ENCODE results near the gene VNN1.

Gene VNN1

DNA sequence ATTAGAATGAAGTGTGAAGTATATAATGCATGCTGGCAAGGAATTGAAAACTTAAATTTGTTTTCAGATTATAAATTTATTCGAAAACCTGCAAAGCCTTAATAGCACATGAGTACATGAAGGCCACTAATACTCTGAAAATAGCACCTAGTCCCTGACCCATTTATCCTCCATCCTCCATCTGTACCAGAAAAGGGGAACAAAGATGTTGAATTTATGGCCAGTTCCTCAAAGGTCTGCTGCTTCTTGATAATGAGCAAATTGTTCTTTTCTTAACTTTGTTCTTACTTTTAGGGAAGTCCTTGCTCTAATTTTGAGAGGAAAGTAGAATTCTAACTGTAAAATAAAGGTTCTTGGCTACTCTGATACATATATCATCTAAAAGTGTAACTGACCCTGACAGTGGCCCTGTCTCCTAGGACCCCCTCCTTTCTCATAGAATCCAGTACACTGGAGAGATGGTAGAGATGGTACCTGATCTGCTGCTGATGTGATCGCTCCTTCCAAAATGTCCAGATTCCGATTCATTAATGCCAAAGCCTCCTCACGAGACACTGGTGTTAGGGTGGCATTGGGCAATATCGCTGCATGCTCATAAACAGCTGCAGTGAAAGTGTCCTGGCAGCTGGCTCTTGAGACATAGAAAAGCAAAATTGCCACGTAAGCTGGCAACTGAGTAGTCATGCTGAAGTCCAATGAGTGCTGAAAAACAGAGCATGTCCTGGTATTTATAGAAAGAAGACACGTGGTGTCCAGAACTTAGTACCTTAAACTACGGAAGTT is at the start of gene VNN1:
TSS of gene VNN1 (minus strand) at position 704 of the 783 bp plus-strand sequence. CDS start at position 684, 20 bp downstream.
- DNase-seq, result peak; percentile 81 to 83

DNA sequence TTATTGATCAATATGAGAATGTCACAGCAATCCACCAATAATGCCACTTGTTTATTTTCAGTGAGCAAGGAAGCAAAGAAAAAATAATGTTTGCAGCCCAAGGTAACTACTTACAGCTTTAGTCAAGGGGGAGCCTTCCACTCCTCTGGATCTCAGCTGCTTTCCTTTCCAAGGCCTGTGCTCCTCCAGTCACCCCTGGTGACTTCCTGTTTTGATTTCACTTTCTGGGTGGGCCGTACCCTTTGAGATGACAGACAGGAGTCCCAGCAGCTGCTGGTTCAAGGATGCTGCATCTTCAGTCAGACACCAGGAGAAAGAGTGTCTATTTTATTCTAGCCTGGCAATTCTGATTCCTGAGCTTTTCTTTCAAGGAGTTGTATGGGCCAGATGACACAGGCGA is 49.4 kb upstream of the VNN1 start:
- DNase-seq, result peak; percentile 62 to 68

- DNase-seq, result no peak
Measured at GRCh38 chr6:132760256-132760655, 46.4 kb upstream of the VNN1 start.

DNA sequence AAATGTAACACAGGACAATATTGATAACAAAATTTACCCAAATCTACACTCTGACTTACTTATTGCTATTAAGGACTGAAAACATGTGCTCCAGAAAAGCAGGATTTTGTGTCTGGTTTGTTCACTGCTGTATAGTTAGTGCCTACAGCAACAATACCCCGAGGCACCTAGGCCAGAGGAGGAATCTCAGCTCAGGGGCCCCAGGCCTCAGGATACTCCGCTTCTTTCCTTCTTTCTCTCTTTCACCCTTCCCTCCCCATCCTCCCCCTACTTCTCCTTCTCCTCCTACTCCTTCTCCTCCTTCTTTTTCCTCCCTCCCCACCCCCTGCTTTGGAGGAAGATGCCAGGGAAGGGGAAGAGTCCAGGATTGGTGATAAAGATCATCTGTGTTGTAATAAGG is 44.8 kb upstream of the VNN1 start:
- no peak for DNase-seq

DNA sequence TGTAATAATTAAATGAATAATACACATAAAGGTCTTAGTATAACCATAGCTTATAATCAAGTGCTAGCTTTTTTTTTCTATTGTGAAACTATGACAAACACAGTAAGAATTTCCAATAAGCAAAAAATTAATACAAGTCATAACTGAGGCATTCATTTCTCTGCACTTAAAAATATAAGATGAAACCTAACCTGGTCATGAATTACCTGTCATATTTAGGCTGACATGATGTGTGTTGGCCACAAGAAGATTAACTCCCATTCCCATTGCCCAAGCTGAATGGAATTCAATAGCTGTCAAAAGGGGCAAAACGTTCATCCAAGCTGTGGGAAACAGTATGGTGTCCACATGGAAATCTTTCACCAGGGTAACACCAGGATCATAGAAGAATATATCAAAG is 38.4 kb upstream of the VNN1 start:
- no peak for DNase-seq

GRCh38 chr6:132751828-132752227 is 38.0 kb upstream of the VNN1 start:
- DNase-seq, result no peak

DNA sequence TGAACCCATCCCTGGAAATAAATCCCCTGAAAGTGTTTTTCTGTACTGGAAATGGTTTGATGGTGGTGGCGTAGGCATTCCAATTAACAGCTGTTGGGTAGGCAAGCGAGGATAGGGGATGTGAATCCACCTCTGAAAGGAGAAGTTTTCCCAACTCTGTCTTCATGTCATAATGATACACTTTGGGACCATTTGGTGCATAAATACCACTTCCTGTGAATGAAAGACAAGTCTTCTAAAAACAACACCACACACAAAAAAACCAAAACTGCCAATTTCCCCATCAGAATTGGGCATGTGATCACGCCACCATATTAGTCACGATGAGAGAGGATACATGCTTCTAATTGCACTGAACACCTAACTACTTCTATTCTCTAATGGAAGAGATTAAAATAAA is 37.5 kb upstream of the VNN1 start:
- peak; percentile 59 to 66 for DNase-seq

DNA sequence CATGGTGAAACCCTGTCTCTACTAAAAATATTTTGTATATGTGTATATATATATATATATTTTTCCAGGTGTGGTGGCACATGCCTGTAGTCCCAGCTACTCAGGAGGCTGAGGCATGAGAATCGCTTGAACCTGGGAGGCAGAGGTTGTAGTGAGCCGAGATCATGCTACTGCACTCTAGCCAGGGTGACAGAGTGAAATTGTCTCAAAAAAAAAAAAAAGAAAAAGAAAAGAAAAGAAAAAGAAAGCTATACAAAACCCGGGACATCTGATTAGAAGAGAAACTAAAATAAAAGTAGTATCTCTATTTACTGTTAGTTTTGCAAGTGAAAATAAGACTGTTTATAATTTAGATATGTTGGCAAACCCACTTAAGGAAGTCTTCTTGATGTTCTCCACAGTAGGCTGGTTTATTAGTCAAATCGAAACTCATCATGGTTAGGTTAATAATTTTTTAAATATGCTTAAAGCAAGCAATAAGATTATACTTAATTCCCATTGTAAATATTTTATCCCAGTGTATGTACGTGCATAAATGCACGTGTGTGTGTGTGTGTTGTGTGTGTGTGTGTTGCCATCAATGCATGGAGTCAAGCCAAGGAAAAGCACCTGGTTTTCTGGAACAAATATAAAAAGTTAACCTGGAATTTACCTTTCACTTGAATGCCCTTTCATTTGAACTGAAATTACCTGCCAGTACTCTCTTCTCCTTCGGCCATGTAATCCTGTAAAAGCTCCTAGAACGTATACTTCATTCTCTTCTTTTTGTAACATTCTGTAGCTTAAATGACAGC is 36.8 kb upstream of the VNN1 start:
- DNase-seq, result no peak

DNA sequence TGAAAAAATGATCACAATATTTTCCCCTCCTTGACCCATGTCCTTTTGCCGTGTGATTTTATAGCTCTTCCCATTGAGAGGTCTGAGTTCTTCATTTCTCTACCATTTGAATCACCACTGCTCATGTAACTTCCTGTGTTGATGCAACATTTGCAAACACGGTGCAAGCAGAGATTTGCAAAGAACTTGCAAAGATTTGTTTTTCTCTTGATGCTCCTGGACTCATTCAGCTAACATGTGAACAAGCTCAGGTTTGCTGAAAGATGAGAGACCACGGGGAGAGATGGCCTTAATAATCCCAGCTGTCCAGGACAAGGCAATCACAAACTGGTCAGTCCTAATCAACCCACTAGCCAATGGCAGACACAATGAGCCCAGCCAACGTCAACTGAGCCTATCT is 35.3 kb upstream of the VNN1 start:
- DNase-seq, result peak; percentile 78 to 82

DNA sequence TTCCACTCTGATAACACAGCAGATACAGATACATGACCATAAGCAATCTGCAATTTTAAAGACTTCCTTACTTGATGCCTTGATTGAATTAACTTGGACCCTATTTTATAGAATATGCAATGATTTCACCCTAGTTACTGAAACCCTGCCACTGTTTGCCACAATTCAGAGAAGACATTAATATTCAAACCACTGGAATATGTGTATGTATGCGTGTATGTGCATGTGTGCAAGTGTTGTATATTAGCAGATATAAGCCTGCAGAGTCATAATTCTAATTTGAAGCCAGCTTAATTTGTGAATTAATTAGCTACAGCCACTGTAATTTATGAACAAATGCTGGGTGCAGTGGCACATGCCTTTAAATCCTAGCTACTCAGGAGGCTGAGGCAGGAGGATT is 34.6 kb upstream of the VNN1 start:
- no peak for DNase-seq

- DNase-seq, result peak; percentile 70 to 82
Measured at GRCh38 chr6:132746048-132746447, 32.2 kb upstream of the VNN1 start.

DNA sequence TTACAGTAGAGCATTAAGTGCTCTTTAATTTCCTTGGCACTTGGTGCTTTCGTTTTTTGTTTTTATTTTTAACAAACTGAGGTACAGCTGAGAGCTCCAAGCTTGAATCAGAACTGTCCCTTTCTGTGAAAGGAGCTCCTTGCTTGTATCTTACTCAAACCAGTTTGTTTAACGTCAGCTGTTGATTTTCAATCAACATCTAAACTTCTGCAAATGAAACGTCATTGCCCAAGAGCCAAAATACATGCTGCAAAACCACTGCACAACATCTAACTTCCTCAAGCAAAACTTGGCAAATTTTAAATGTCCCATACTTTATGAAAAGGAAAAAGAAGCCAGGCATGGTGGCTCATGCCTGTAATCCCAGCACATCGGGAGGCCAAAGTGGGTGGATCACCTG is 28.6 kb upstream of the VNN1 start:
- DNase-seq, result peak; percentile 79 to 89

GRCh38 chr6:132741281-132741680 is 27.4 kb upstream of the VNN1 start:
- no peak for DNase-seq

- DNase-seq, result peak; percentile 91 to 93
Measured at GRCh38 chr6:132736239-132736638, 22.4 kb upstream of the VNN1 start.

DNA sequence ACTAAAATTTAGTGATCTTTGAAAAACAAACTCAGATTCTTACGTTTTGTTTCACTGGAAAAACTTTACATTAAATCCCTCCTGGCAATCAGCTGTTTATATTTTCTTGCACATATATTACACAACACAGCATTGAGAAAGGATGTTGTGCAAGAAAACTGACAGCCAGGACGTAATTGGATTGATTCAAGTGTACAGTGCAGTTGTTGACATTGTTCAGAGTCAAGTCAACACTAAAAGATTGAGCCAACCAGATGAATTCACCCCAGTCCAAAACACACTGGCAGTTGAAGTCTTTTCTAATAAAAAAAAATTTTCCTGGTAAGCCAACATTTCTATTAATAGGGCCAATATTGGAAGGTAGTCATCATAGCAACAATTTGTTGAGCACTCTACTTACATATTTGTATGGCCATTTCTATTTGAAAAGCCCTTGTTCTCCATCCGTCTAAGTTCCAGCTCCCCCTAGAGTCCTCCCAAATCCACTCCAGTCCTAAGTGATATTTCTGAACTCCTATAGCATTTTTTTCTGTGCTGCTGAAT is 20.9 kb upstream of the VNN1 start:
- peak; percentile 84 to 96 for DNase-seq

DNA sequence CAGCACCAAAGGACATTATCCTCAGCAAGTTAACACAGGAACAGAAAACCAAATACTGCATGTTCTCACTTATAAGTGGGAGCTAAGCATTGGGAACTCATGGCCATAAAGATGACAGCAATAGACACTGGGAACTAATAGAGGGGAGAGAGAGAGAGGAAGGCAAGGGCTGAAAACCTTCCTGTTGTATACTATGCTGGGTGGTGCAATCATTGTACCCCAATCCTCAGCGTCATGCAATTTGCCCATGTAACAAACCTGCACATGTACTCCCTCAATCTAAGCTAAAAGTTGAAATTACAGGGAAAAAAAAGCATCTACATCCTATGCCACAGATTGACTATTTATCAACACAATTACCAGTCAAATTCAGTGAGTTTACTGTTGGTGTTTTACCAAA is 20.0 kb upstream of the VNN1 start:
- DNase-seq, result peak; percentile 36 to 37

- no peak for DNase-seq
Measured at GRCh38 chr6:132733283-132733682, 19.4 kb upstream of the VNN1 start.

GRCh38 chr6:132731086-132731485 is 17.2 kb upstream of the VNN1 start:
- DNase-seq, result no peak

GRCh38 chr6:132730560-132730959 is 16.7 kb upstream of the VNN1 start:
- peak; percentile 44 to 52 for DNase-seq

DNA sequence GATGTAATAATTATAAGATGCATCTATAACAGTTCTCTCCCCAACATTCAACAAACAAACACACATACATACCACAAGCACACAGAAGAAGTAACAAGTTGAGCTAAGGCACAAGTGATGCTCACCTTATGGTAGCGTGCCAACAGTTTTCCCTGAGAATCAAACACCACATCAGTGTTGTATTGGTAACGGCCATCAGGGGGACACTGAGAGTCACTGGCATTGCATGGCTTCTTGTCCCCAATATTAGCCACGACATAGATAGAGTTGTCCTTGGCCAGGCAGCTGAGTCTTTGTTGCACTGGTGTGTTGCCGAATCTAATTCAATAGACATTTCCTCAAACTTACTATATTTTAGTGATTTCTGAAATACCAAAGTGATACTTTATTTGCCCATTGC is 14.8 kb upstream of the VNN1 start:
- no peak for DNase-seq

DNA sequence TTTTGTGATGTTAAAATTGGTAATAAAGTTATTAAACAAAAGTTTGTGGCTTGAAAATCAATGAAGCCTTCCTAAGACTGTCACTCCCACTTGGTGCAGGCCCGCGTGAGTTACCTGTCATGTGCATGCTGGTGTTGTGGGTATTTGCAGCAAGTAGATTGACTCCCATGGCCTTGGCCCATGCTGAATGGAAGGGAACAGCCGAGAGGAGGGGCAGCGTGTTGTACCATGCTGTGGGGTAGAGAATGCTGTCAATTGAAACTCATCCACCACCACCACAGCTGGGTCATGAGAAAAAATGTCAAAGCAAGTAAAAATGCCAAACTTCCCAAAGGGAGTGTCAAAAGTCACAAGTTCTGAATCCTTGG is 12.7 kb upstream of the VNN1 start:
- DNase-seq, result no peak

DNA sequence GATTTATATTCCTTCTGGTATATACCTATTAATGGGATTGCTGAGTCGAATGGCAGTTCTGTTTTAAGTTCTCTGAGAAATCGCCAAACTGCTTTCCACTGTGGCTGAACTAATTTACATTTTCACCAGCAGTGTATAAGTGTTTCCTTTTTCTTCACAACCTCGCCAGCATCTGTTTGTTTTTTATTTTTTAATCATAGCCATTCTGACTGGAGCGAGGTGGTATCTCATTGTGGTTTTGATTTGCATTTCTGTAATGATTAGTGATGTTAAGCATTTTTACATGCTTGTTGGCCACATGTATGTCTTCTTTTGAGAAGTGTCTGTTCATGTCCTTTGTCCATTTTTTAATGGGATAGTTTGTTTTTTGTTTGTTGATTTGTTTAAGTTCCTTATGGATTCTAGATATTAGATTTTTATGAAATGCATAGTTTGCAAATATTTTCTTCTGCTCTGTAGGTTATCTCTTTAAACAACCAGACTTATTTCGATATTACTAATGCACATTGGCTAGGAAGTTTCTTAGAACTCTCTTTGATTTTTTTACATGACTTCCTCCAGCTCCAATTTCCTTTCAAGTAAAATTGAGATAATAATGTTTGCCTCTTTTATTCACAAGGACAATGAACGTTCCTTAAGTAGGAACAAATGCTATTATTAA is 12.2 kb upstream of the VNN1 start:
- no peak for DNase-seq

GRCh38 chr6:132725471-132725870 is 11.6 kb upstream of the VNN1 start:
- DNase-seq, result no peak

Data from inflammatory macrophage treated with lipopolysaccharide for 1 hour (primary cell).